ENCODE measurements around the gene CAMKK2.
A peak's percentile ranks its signal among the peaks of the same experiment; 100 is the strongest.
"Not testable (repeated sequence)": the region's sequence is repeated elsewhere in the genome, so short reads cannot be mapped to it uniquely, and the experiment has no call there.

CAMKK2 gene

GRCh38 chr12:121296618-121297434, at the start of gene CAMKK2:
Gene CAMKK2, minus strand, starts transcription at chr12:121296709. Its CDS starts 22,183 bp downstream, at chr12:121274526.
- peak; percentile 79 to 87 for DNase-seq

GRCh38 chr12:121345151-121345815, 48.8 kb upstream of the CAMKK2 start:
- no peak for DNase-seq

- no peak for DNase-seq
Observed at GRCh38 chr12:121344506-121344905, 48.0 kb upstream of the CAMKK2 start.

- DNase-seq: no peak
Observed at GRCh38 chr12:121337416-121337815, 40.9 kb upstream of the CAMKK2 start.

- DNase-seq: peak; percentile 59 to 82
Observed at GRCh38 chr12:121334513-121335343, 38.2 kb upstream of the CAMKK2 start.

- no peak for DNase-seq
Observed at GRCh38 chr12:121333747-121334146, 37.2 kb upstream of the CAMKK2 start.

GRCh38 chr12:121331248-121331647, 34.7 kb upstream of the CAMKK2 start:
- no peak for DNase-seq

GRCh38 chr12:121330692-121331091, 34.2 kb upstream of the CAMKK2 start:
- no peak for DNase-seq

GRCh38 chr12:121330195-121330594, 33.7 kb upstream of the CAMKK2 start:
- DNase-seq: no peak

GRCh38 chr12:121328620-121329019, 32.1 kb upstream of the CAMKK2 start:
- DNase-seq: no peak

- no peak for DNase-seq
Observed at GRCh38 chr12:121326996-121327674, 30.6 kb upstream of the CAMKK2 start.

GRCh38 chr12:121325922-121326396, 29.4 kb upstream of the CAMKK2 start:
- DNase-seq: peak; percentile 50 to 81

GRCh38 chr12:121323908-121324307, 27.4 kb upstream of the CAMKK2 start:
- DNase-seq: no peak

GRCh38 chr12:121318121-121318520, 21.6 kb upstream of the CAMKK2 start:
- DNase-seq: no peak

- peak; percentile 67 to 77 for DNase-seq
Observed at GRCh38 chr12:121314431-121314830, 17.9 kb upstream of the CAMKK2 start.

GRCh38 chr12:121310231-121310630, 13.7 kb upstream of the CAMKK2 start:
- not testable (repeated sequence) for DNase-seq

- not testable (repeated sequence) for DNase-seq
Observed at GRCh38 chr12:121307397-121307796, 10.9 kb upstream of the CAMKK2 start.

- DNase-seq: no peak
Observed at GRCh38 chr12:121304306-121304705, 7.8 kb upstream of the CAMKK2 start.

GRCh38 chr12:121301876-121302275, 5.4 kb upstream of the CAMKK2 start:
- peak in 1 of 2 donors; percentile 52 for DNase-seq

- no peak for DNase-seq
Observed at GRCh38 chr12:121300083-121300819, 3.7 kb upstream of the CAMKK2 start.

- no peak for DNase-seq
Observed at GRCh38 chr12:121299662-121300061, 3.2 kb upstream of the CAMKK2 start.

- DNase-seq: not testable (repeated sequence)
Observed at GRCh38 chr12:121298411-121298810, 1.9 kb upstream of the CAMKK2 start.
